ENCODE data around the gene TMC3.

TMC3 gene

GRCh38 chr15:81363718-81364500 lies 10.1 kb downstream of the TMC3 start:
- no peak overlapping the region for H3K4me3 ChIP-seq (replicated peaks; ENCODE audit: low read depth, low read length)
- H3K27me3 ChIP-seq (replicated peaks; ENCODE audit: control insufficient read depth, insufficient read depth, low read length): no peaks in the 10 kb centered on the region
- TF ChIP-seq CTCF (IDR thresholded peaks at IDR 0.05; ENCODE audit: insufficient read depth, low read length, poor library complexity, severe bottlenecking): no peak
- H3K36me3 ChIP-seq (ENCODE audit: control insufficient read depth, insufficient read depth, low read length): no peaks in the 10 kb centered on the region
- DNase-seq (ENCODE audit: extremely low read depth, insufficient read length): no peak

- Histone ChIP-seq H3K36me3 (ENCODE audit: control insufficient read depth, insufficient read depth, low read length) (no peaks in the 10 kb centered on the region), H3K27me3 (replicated peaks; ENCODE audit: control insufficient read depth, insufficient read depth, low read length) (no peaks in the 10 kb centered on the region), H3K4me3 (replicated peaks; ENCODE audit: low read depth, low read length) (no peak overlapping the region)
- DNase-seq (ENCODE audit: extremely low read depth, insufficient read length): no peak
- TF ChIP-seq CTCF (IDR thresholded peaks at IDR 0.05; ENCODE audit: insufficient read depth, low read length, poor library complexity, severe bottlenecking): no peak
Observed at GRCh38 chr15:81363276-81363675, 10.7 kb downstream of the TMC3 start.

- no peak for DNase-seq (ENCODE audit: extremely low read depth, insufficient read length)
- no peaks in the 10 kb centered on the region for H3K36me3 ChIP-seq (ENCODE audit: control insufficient read depth, insufficient read depth, low read length)
Observed at GRCh38 chr15:81362790-81363189, 11.2 kb downstream of the TMC3 start.

GRCh38 chr15:81361891-81362290 lies 12.1 kb downstream of the TMC3 start:
- H3K36me3 ChIP-seq (ENCODE audit: control insufficient read depth, insufficient read depth, low read length): no peaks in the 10 kb centered on the region
- TF ChIP-seq CTCF (IDR thresholded peaks at IDR 0.05; ENCODE audit: insufficient read depth, low read length, poor library complexity, severe bottlenecking): no peak
- DNase-seq (ENCODE audit: extremely low read depth, insufficient read length): no peak
- no peak overlapping the region for H3K4me3 ChIP-seq (replicated peaks; ENCODE audit: low read depth, low read length)
- no peaks in the 10 kb centered on the region for H3K27me3 ChIP-seq (replicated peaks; ENCODE audit: control insufficient read depth, insufficient read depth, low read length)

More at GRCh38 chr15:81362790-81363189, 11.2 kb downstream of the TMC3 start:
- no peaks in the 10 kb centered on the region for H3K27me3 ChIP-seq (replicated peaks; ENCODE audit: control insufficient read depth, insufficient read depth, low read length)
- TF ChIP-seq CTCF (IDR thresholded peaks at IDR 0.05; ENCODE audit: insufficient read depth, low read length, poor library complexity, severe bottlenecking): no peak
- H3K4me3 ChIP-seq (replicated peaks; ENCODE audit: low read depth, low read length): no peak overlapping the region

GRCh38 chr15:81360491-81360890 lies 13.5 kb downstream of the TMC3 start:
- no peak for DNase-seq (ENCODE audit: extremely low read depth, insufficient read length)
- H3K27me3 ChIP-seq (replicated peaks; ENCODE audit: control insufficient read depth, insufficient read depth, low read length): no peaks in the 10 kb centered on the region
- no peaks in the 10 kb centered on the region for H3K36me3 ChIP-seq (ENCODE audit: control insufficient read depth, insufficient read depth, low read length)
- no peak for TF ChIP-seq CTCF (IDR thresholded peaks at IDR 0.05; ENCODE audit: insufficient read depth, low read length, poor library complexity, severe bottlenecking)
- H3K4me3 ChIP-seq (replicated peaks; ENCODE audit: low read depth, low read length): no peak overlapping the region

Data from GM06990 (cell line).